IMR-90 (cell line): Measurements from ENCODE around the gene MARCHF7. TPM values are rescaled to one million over a fixed set of nuclear protein-coding genes. Genes with fewer than 3 reads are reported as not detected.

Source experiments
- ATAC-seq: fragments of 200-7000 bp; cut with Tn5 transposase; 2 replicates; pipeline ENCODE4 v1.9.1; 2020; ENCODE audit warnings: low read depth, mild to moderate bottlenecking, moderate library complexity
- BruUV-seq: library from RNA; stranded (reverse); fragments of 400-500 nt; replicated peaks from 2 replicates; lab custom pipeline; 2021; lab: Mats Ljungman, UMichigan
- CTCF ChIA-PET: fragments of 300-600 bp; formaldehyde crosslinking; extraction: SDS; loops from one replicate; lab custom pipeline; 2021; ENCODE audit warnings: antibody characterized with exemption; lab: Yijun Ruan, JAX
- POLR2A ChIA-PET: fragments of 300-600 bp; sonication (Branson Sonifier 250); formaldehyde crosslinking; loops from one replicate; lab custom pipeline; 2022; ENCODE audit warnings: antibody characterized with exemption; ENCODE audit not compliant: unreplicated experiment; lab: Charles Lee
- DNase-seq: peaks from one replicate; pipeline ENCODE4 v3.0.0; 2013
- H2AFZ ChIP-seq: replicated peaks from 2 replicates; pipeline ENCODE3; 2013; ENCODE audit warnings: low read length, mild to moderate bottlenecking; ENCODE audit not compliant: poor library complexity
- H2AK5ac ChIP-seq: 2 replicates; pipeline ENCODE4 v1.6.1; 2013; ENCODE audit warnings: low read depth, low read length, inconsistent platforms
- H2AK9ac ChIP-seq: replicated peaks from 2 replicates; pipeline ENCODE3; 2013; ENCODE audit warnings: mild to moderate bottlenecking, low read depth, low read length, moderate library complexity; ENCODE audit not compliant: poor library complexity
- H2BK120ac ChIP-seq: 2 replicates; pipeline ENCODE4 v1.6.1; 2013; ENCODE audit warnings: low read depth, low read length, inconsistent platforms
- H2BK15ac ChIP-seq: 3 replicates; pipeline ENCODE4 v1.6.1; 2013; ENCODE audit warnings: low read depth, low read length, inconsistent platforms
- H2BK20ac ChIP-seq: 2 replicates; pipeline ENCODE4 v1.6.1; 2013; ENCODE audit warnings: low read depth, mild to moderate bottlenecking, inconsistent platforms, low read length, moderate library complexity
- H2BK5ac ChIP-seq: 2 replicates; pipeline ENCODE4 v1.6.1; 2013; ENCODE audit warnings: mild to moderate bottlenecking, low read depth, low read length, inconsistent platforms; ENCODE audit not compliant: poor library complexity, severe bottlenecking
- H3K14ac ChIP-seq: replicated peaks from 2 replicates; pipeline ENCODE4 v1.6.1; 2013; ENCODE audit warnings: low read depth, low read length, inconsistent platforms
- H3K18ac ChIP-seq: 2 replicates; pipeline ENCODE4 v1.6.1; 2013; ENCODE audit warnings: low read depth, low read length, control low read depth
- H3K23ac ChIP-seq: 2 replicates; pipeline ENCODE4 v1.6.1; 2013; ENCODE audit warnings: low read depth, low read length, inconsistent platforms
- H3K27ac ChIP-seq: 2 replicates; pipeline ENCODE4 v1.5.1; 2013; ENCODE audit warnings: mild to moderate bottlenecking, control low read depth, low read length; ENCODE audit not compliant: insufficient read depth
- H3K27me3 ChIP-seq: 2 replicates; pipeline ENCODE4 v1.6.1; 2013; ENCODE audit warnings: low read length; ENCODE audit not compliant: control insufficient read depth, insufficient read depth
- H3K36me3 ChIP-seq: 2 replicates; pipeline ENCODE4 v1.6.1; 2013; ENCODE audit warnings: low read length, mixed read lengths; ENCODE audit not compliant: control insufficient read depth, insufficient read depth
- H3K4ac ChIP-seq: 2 replicates; pipeline ENCODE4 v1.6.1; 2013; ENCODE audit warnings: low read depth, low read length, inconsistent platforms
- H3K4me1 ChIP-seq: 2 replicates; pipeline ENCODE4 v1.6.1; 2013; ENCODE audit warnings: low read length, mixed read lengths; ENCODE audit not compliant: control insufficient read depth, insufficient read depth
- H3K4me2 ChIP-seq: 2 replicates; pipeline ENCODE4 v1.6.1; 2013; ENCODE audit warnings: low read depth, mild to moderate bottlenecking, control low read depth, low read length, moderate library complexity
- H3K4me3 ChIP-seq: 2 replicates; pipeline ENCODE4 v1.5.1; 2013; ENCODE audit warnings: low read depth, mild to moderate bottlenecking, control low read depth, low read length, moderate library complexity; ENCODE audit not compliant: insufficient read depth
- H3K56ac ChIP-seq: 2 replicates; pipeline ENCODE4 v1.6.1; 2013; ENCODE audit warnings: low read length, inconsistent platforms; ENCODE audit not compliant: insufficient read depth; ENCODE audit errors: extremely low read depth
- H3K79me1 ChIP-seq, 2 experiments: 2 replicates each; pipeline ENCODE4 v1.6.1; 2013; ENCODE audit warnings: low read length in 2 of 2, inconsistent platforms in 1 of 2, low read depth in 1 of 2
- H3K9ac ChIP-seq: 2 replicates; pipeline ENCODE4 v1.6.1; 2013; ENCODE audit warnings: low read depth, low read length, control low read depth
- H3K9me1 ChIP-seq: 2 replicates; pipeline ENCODE4 v1.6.1; 2013; ENCODE audit warnings: low read length, inconsistent platforms; ENCODE audit not compliant: insufficient read depth
- H3K9me3 ChIP-seq: 2 replicates; pipeline ENCODE4 v1.6.1; 2013; ENCODE audit warnings: low read length; ENCODE audit not compliant: control insufficient read depth, insufficient read depth
- H4K20me1 ChIP-seq: 2 replicates; pipeline ENCODE4 v1.6.1; 2013; ENCODE audit warnings: low read length, inconsistent platforms; ENCODE audit not compliant: insufficient read depth
- H4K5ac ChIP-seq: 2 replicates; pipeline ENCODE4 v1.6.1; 2013; ENCODE audit warnings: mild to moderate bottlenecking, low read depth, low read length, control low read depth
- H4K8ac ChIP-seq, 2 experiments: 2 replicates each; pipeline ENCODE4 v1.6.1; 2013; ENCODE audit warnings: low read depth in 2 of 2, low read length in 2 of 2, control low read depth in 1 of 2, inconsistent platforms in 1 of 2
- H4K91ac ChIP-seq: 2 replicates; pipeline ENCODE4 v1.6.1; 2013; ENCODE audit warnings: low read depth, low read length, inconsistent platforms; ENCODE audit not compliant: insufficient read depth
- BHLHE40 ChIP-seq: fragments of 150-350 bp; IDR thresholded peaks from 2 replicates; pipeline ENCODE4 v1.6.1; 2016; ENCODE audit warnings: mild to moderate bottlenecking, low read depth, low read length
- CEBPB ChIP-seq: IDR thresholded peaks from 2 replicates; pipeline ENCODE4 v1.6.1; 2012; ENCODE audit warnings: low read depth, low read length, improper control_type of control experiment
- CHD1 ChIP-seq: IDR thresholded peaks from 2 replicates; pipeline ENCODE4 v1.6.1; 2012; ENCODE audit warnings: low read depth, low read length, improper control_type of control experiment
- FOS ChIP-seq: fragments of 150-350 bp; IDR thresholded peaks from 2 replicates; pipeline ENCODE4 v1.6.1; 2016; ENCODE audit warnings: low read depth, low read length
- MAFK ChIP-seq: IDR thresholded peaks from 2 replicates; pipeline ENCODE4 v1.6.1; 2012; ENCODE audit warnings: low read depth, low read length, improper control_type of control experiment
- MAZ ChIP-seq: IDR thresholded peaks from 2 replicates; pipeline ENCODE4 v1.6.1; 2012; ENCODE audit warnings: low read depth, mild to moderate bottlenecking, low read length, improper control_type of control experiment, moderate library complexity, borderline replicate concordance
- MXI1 ChIP-seq: IDR thresholded peaks from 2 replicates; pipeline ENCODE4 v1.6.1; 2012; ENCODE audit warnings: low read depth, mild to moderate bottlenecking, low read length, moderate library complexity, borderline replicate concordance
- NFE2L2 ChIP-seq: fragments of 150-350 bp; IDR thresholded peaks from 2 replicates; pipeline ENCODE4 v1.6.1; 2016; ENCODE audit warnings: low read depth, mild to moderate bottlenecking, low read length
- POLR2A ChIP-seq: IDR thresholded peaks from 2 replicates; pipeline ENCODE4 v1.6.1; 2012; ENCODE audit warnings: mild to moderate bottlenecking, low read depth, low read length
- RAD21 ChIP-seq: IDR thresholded peaks from 2 replicates; pipeline ENCODE4 v1.6.1; 2012; ENCODE audit warnings: low read length, improper control_type of control experiment
- RCOR1 ChIP-seq: IDR thresholded peaks from 2 replicates; pipeline ENCODE4 v1.6.1; 2012; ENCODE audit warnings: mild to moderate bottlenecking, low read length, improper control_type of control experiment; ENCODE audit not compliant: insufficient replicate concordance
- RFX5 ChIP-seq: IDR thresholded peaks from 2 replicates; pipeline ENCODE4 v1.8.0; 2012; ENCODE audit warnings: low read depth, mild to moderate bottlenecking, low read length, moderate library complexity
- SMC3 ChIP-seq: fragments of 150-350 bp; IDR thresholded peaks from 2 replicates; pipeline ENCODE4 v1.6.1; 2016; ENCODE audit warnings: low read depth, mild to moderate bottlenecking, antibody characterized with exemption, low read length, moderate library complexity
- USF2 ChIP-seq: fragments of 150-350 bp; IDR thresholded peaks from 2 replicates; pipeline ENCODE4 v1.6.1; 2017; ENCODE audit warnings: mild to moderate bottlenecking, antibody characterized with exemption, low read length, low read depth
- dilution Hi-C: fragments of 300-500 bp; cut with HindIII; formaldehyde crosslinking; loops from one replicate; pipeline ENCODE4 v1.14.3; 2018; ENCODE audit warnings: low sequenced_read_pairs; ENCODE audit not compliant: unreplicated experiment
- in situ Hi-C: fragments of 300-500 bp; cut with MboI; formaldehyde crosslinking; loops from 3 replicates; pipeline ENCODE4 v1.14.3; 2019; ENCODE audit warnings: low sequenced_read_pairs, inconsistent platforms, mixed read lengths
- intact Hi-C: fragments of 100-400 bp; cut with micrococcal nuclease; formaldehyde crosslinking; loops from 2 replicates; pipeline ENCODE4 v1.10.0; 2022
- polyA plus RNA-seq, 3 experiments: library from polyadenylated mRNA; depleted of rRNA; stranded (reverse); fragments of >200 nt; gene quantifications; 2 replicates each; pipeline ENCODE4 v1.2.3, GENCODE V29; 2012; ENCODE audit warnings: low replicate concordance in 1 of 3
- total RNA-seq: library from RNA; depleted of rRNA; stranded (reverse); fragments of >200 nt; gene quantifications from 2 replicates; pipeline ENCODE4 v1.2.3, GENCODE V29; 2012
- TF ChIP-seq, protein P1 (sequence below): fragments of 150-350 bp; IDR thresholded peaks from 2 replicates; pipeline ENCODE4 v1.6.1; 2016; ENCODE audit warnings: low read depth, mild to moderate bottlenecking, low read length, moderate library complexity, borderline replicate concordance
- TF ChIP-seq, protein P2 (sequence below): conservative IDR thresholded peaks from 2 replicates; pipeline ENCODE4 v1.5.1; 2012; ENCODE audit warnings: mild to moderate bottlenecking, low read depth, low read length, improper control_type of control experiment

MARCHF7 gene
- total and polyA plus RNA-seq, 2 of the 4 experiments (the other 2 are of a cell fraction) = 59.1 to 193 TPM

DNA sequence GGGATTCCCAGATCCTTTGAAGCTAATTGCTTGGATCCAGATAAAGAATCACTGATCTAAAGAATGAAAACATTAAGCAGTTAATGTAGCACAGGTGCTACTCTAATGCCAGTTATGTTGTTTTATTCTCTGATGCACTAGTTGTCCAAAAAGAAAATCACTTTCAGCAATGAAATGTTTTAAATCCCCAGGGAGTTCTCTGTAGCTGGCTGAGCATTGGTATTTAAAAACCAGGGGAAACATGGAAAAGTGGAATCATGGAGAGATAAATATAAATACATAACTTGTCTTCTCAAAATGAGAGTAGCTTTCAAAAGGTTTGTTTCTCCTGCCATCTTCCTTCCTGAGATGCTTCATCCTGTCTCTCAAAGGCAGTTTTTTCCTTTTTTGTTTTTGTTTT is 48.0 kb downstream of the MARCHF7 start:
- no peak overlapping the region for H3K4me2 ChIP-seq
- no peak for TF ChIP-seq RCOR1
- no peak for TF ChIP-seq NFE2L2
- TF ChIP-seq MAFK = no peak
- TF ChIP-seq, protein P1, sequence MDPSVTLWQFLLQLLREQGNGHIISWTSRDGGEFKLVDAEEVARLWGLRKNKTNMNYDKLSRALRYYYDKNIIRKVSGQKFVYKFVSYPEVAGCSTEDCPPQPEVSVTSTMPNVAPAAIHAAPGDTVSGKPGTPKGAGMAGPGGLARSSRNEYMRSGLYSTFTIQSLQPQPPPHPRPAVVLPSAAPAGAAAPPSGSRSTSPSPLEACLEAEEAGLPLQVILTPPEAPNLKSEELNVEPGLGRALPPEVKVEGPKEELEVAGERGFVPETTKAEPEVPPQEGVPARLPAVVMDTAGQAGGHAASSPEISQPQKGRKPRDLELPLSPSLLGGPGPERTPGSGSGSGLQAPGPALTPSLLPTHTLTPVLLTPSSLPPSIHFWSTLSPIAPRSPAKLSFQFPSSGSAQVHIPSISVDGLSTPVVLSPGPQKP = no peak
- no peak for TF ChIP-seq USF2
- no peak for TF ChIP-seq RAD21
- no peak for TF ChIP-seq FOS
- no peak for TF ChIP-seq CHD1
- no peak for TF ChIP-seq BHLHE40
- no peak for TF ChIP-seq SMC3
- TF ChIP-seq MXI1 = no peak
- no peak for TF ChIP-seq CEBPB
- TF ChIP-seq RFX5 = no peak
- TF ChIP-seq POLR2A = no peak
- TF ChIP-seq, protein P2, sequence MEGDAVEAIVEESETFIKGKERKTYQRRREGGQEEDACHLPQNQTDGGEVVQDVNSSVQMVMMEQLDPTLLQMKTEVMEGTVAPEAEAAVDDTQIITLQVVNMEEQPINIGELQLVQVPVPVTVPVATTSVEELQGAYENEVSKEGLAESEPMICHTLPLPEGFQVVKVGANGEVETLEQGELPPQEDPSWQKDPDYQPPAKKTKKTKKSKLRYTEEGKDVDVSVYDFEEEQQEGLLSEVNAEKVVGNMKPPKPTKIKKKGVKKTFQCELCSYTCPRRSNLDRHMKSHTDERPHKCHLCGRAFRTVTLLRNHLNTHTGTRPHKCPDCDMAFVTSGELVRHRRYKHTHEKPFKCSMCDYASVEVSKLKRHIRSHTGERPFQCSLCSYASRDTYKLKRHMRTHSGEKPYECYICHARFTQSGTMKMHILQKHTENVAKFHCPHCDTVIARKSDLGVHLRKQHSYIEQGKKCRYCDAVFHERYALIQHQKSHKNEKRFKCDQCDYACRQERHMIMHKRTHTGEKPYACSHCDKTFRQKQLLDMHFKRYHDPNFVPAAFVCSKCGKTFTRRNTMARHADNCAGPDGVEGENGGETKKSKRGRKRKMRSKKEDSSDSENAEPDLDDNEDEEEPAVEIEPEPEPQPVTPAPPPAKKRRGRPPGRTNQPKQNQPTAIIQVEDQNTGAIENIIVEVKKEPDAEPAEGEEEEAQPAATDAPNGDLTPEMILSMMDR = no peak
- TF ChIP-seq MAZ = no peak
- in situ Hi-C loops = no loop called here
- no peak overlapping the region for H2BK15ac ChIP-seq
- H3K56ac ChIP-seq = no peak overlapping the region
- no peak overlapping the region for H4K8ac ChIP-seq
- no peak overlapping the region for H2BK120ac ChIP-seq
- no peak overlapping the region for H3K9ac ChIP-seq
- H4K91ac ChIP-seq = no peak overlapping the region
- H2AK5ac ChIP-seq = no peak overlapping the region
- H3K79me1 ChIP-seq = peaks cover 21 to 61% of the 10 kb centered on the region in 2 experiments
- no peak overlapping the region for H2AK9ac ChIP-seq
- ChIA-PET POLR2A (interaction anchor here (0.7 kb wide), 1 partner anchor 868 kb away, joined by 3 read pairs; no protein-coding TSS in a partner anchor), CTCF (interaction anchor here (1.0 kb wide), 1 partner anchor 25 kb away, joined by 3 read pairs; no protein-coding TSS in a partner anchor)
- H2BK5ac ChIP-seq = no peak overlapping the region
- H3K9me1 ChIP-seq = 0 out of 2 replicates have a peak, but pooled peaks cover 3% of the 10 kb centered on the region
- no peak overlapping the region for H3K23ac ChIP-seq
- intact Hi-C loops = no loop called here
- H3K4ac ChIP-seq = no peak overlapping the region
- H3K4me3 ChIP-seq = no peak overlapping the region
- ATAC-seq (no peak), DNase-seq (no peak)
- H3K4me1 ChIP-seq = peaks cover 3% of the 10 kb centered on the region
- no peak overlapping the region for H3K14ac ChIP-seq
- no peaks in the 10 kb centered on the region for H3K9me3 ChIP-seq
- no peak overlapping the region for H4K5ac ChIP-seq
- no TSS peak for BruUV-seq
- H4K20me1 ChIP-seq = peaks cover 35% of the 10 kb centered on the region
- H3K36me3 ChIP-seq = peaks cover 29% of the 10 kb centered on the region
- H2AFZ ChIP-seq = no peak overlapping the region
- dilution Hi-C loops = no loop called here
- no peak overlapping the region for H3K27ac ChIP-seq
- H2BK20ac ChIP-seq = no peak overlapping the region
- no peak overlapping the region for H3K18ac ChIP-seq
- H3K27me3 ChIP-seq = no peaks in the 10 kb centered on the region
